Gastroesophageal sphincter (tissue), 4 donors: ENCODE data around the gene LETM1. TPM values are rescaled to one million over a fixed set of nuclear protein-coding genes. Genes with fewer than 3 reads are reported as not detected.
"Not testable (repeated sequence)": the region's sequence is repeated elsewhere in the genome, so short reads cannot be mapped to it uniquely, and the experiment has no call there.

ENCODE experiments used
- ATAC-seq: fragments of 150-250 bp; one replicate; pipeline ENCODE4 v1.9.1; 2016; ENCODE audit warnings: mild to moderate bottlenecking, moderate library complexity
- H3K27ac ChIP-seq, 4 donors: fragments of 200-600 bp; sonication (generic) in 3 of 4; 1 replicate in 3 of 4; 2 replicates in 1 of 4; pipeline ENCODE4 v1.5.1; 2016 to 2019
- H3K27me3 ChIP-seq: fragments of 200-600 bp; sonication (generic); one replicate; pipeline ENCODE4 v1.5.1; 2019
- H3K36me3 ChIP-seq, 2 donors: fragments of 200-600 bp; sonication (generic); one replicate each; pipeline ENCODE4 v1.5.1; 2019; ENCODE audit warnings: control low read depth in 1 of 2
- H3K4me1 ChIP-seq, 3 donors: fragments of 200-600 bp; sonication (generic); 1 replicate in 2 of 3; 2 replicates in 1 of 3; pipeline ENCODE4 v1.5.1; 2016 to 2019; ENCODE audit warnings: control low read depth in 2 of 3
- H3K4me3 ChIP-seq, 2 donors: fragments of 200-600 bp; sonication (generic); one replicate each; pipeline ENCODE4 v1.5.1; 2019; ENCODE audit warnings: mild to moderate bottlenecking in 1 of 2, moderate library complexity in 1 of 2
- H3K9me3 ChIP-seq, 3 donors: fragments of 200-600 bp; sonication (generic); one replicate each; pipeline ENCODE4 v1.5.1; 2017 to 2019; ENCODE audit warnings: control low read depth in 2 of 3
- CTCF ChIP-seq, 4 experiments: fragments of 200-600 bp in 2 of 4; fragments of 450-650 bp in 2 of 4; sonication (generic) in 1 of 4; IDR thresholded peaks; one replicate each; pipeline ENCODE4 v1.5.1; 2017 to 2019; ENCODE audit warnings: antibody characterized with exemption in 4 of 4, mild to moderate bottlenecking in 2 of 4, moderate library complexity in 2 of 4
- EP300 ChIP-seq: sonication (generic); formaldehyde crosslinking; IDR thresholded peaks from one replicate; pipeline ENCODE4 v1.6.1; 2017; ENCODE audit warnings: antibody characterized with exemption, mild to moderate bottlenecking
- POLR2A ChIP-seq, 2 donors: fragments of 450-650 bp; IDR thresholded peaks; one replicate each; pipeline ENCODE4 v1.6.1; 2017; ENCODE audit warnings: antibody characterized with exemption in 2 of 2, mild to moderate bottlenecking in 2 of 2, moderate library complexity in 1 of 2
- POLR2AphosphoS5 ChIP-seq: sonication (generic); formaldehyde crosslinking; IDR thresholded peaks from one replicate; pipeline ENCODE4 v1.6.1; 2017; ENCODE audit warnings: antibody characterized with exemption
- WGBS, 2 donors: methylation state at CpG; one replicate each; pipeline ENCODE4 v1.1.5; 2018; ENCODE audit warnings: low coverage in 1 of 2; 5-methylcytosine and 5-hydroxymethylcytosine counted together
- total RNA-seq, 4 donors: library from RNA; depleted of rRNA; stranded (reverse); fragments of >200 nt; gene quantifications; one replicate each; pipeline ENCODE4 v1.1.0, GENCODE V29; 2016

LETM1 gene
- total RNA-seq, 4 donors from 2014 or later: 24.0 to 29.2 (median 26.9) TPM

GRCh38 chr4:1836650-1837049 is 19.3 kb downstream of the LETM1 start:
- Histone ChIP-seq H3K27me3 (no peaks in the 10 kb centered on the region), H3K4me1 (peaks cover 0 to under 1% (median 0%) of the 10 kb centered on the region in 3 donors), H3K36me3 (peaks cover 0 to 100% of the 10 kb centered on the region in 2 donors), H3K4me3 (no peak overlapping the region), H3K9me3 (no peaks in the 10 kb centered on the region), H3K27ac (no peak overlapping the region)
- no peak for TF ChIP-seq POLR2A (IDR thresholded peaks at IDR 0.05)
- no peak for TF ChIP-seq EP300
- no peak for TF ChIP-seq CTCF (IDR thresholded peaks at IDR 0.05)
- TF ChIP-seq POLR2AphosphoS5: no peak
- 60 to 88% methylated on average over 1 of the region's 7 CpGs for WGBS, 2 donors
- ATAC-seq: no peak

GRCh38 chr4:1835836-1836235 is 20.1 kb downstream of the LETM1 start:
- H3K27me3 ChIP-seq: not testable (repeated sequence)
- WGBS, 2 donors: 75 to 100% methylated on average over 2 of the region's 8 CpGs
- peaks cover 0 to 100% of the 10 kb centered on the region in 2 donors for H3K36me3 ChIP-seq

GRCh38 chr4:1834047-1834775 is 21.7 kb downstream of the LETM1 start:
- Histone ChIP-seq H3K27ac (no peak overlapping the region), H3K27me3 (no peaks in the 10 kb centered on the region), H3K4me1 (no peaks in the 10 kb centered on the region), H3K36me3 (peaks cover 0 to 96% of the 10 kb centered on the region in 2 donors), H3K4me3 (no peak overlapping the region), H3K9me3 (no peaks in the 10 kb centered on the region)
- no peak for ATAC-seq
- no peak for TF ChIP-seq CTCF (IDR thresholded peaks at IDR 0.05)
- no peak for TF ChIP-seq POLR2A (IDR thresholded peaks at IDR 0.05)
- TF ChIP-seq POLR2AphosphoS5: no peak
- TF ChIP-seq EP300: no peak
- WGBS, 2 donors: 93% methylated on average over 3 of the region's 21 CpGs; no CpG with 5 or more reads in 1 of the 2 donors

More at GRCh38 chr4:1835836-1836235, 20.1 kb downstream of the LETM1 start:
- ATAC-seq, H3K4me1 ChIP-seq, H3K27ac ChIP-seq, H3K9me3 ChIP-seq, H3K4me3 ChIP-seq: not testable (repeated sequence)

- TF ChIP-seq EP300 (no peak), CTCF (IDR thresholded peaks at IDR 0.05) (no peak), POLR2AphosphoS5 (no peak)
- no peaks in the 10 kb centered on the region for H3K27me3 ChIP-seq
- H3K4me1 ChIP-seq: no peaks in the 10 kb centered on the region
- no peak overlapping the region for H3K4me3 ChIP-seq
- no peak for ATAC-seq
- no peaks in the 10 kb centered on the region for H3K9me3 ChIP-seq
- no CpG with 5 or more reads among the region's 14 CpGs for WGBS, 2 donors
- no peak overlapping the region for H3K27ac ChIP-seq
- peaks cover 0 to 89% of the 10 kb centered on the region in 2 donors for H3K36me3 ChIP-seq
These were observed 22.5 kb downstream of the LETM1 start for GRCh38 chr4:1833307-1834046.

- H3K4me3 ChIP-seq: no peak overlapping the region
- WGBS, 2 donors: 87 to 90% methylated on average over 8 to 13 of the region's 18 CpGs
- no peaks in the 10 kb centered on the region for H3K9me3 ChIP-seq
- H3K36me3 ChIP-seq: peaks cover 0 to 81% of the 10 kb centered on the region in 2 donors
- H3K4me1 ChIP-seq: no peaks in the 10 kb centered on the region
- TF ChIP-seq POLR2A (IDR thresholded peaks at IDR 0.05) (no peak), EP300 (no peak), POLR2AphosphoS5 (no peak), CTCF (IDR thresholded peaks at IDR 0.05) (no peak)
- no peak overlapping the region for H3K27ac ChIP-seq
- ATAC-seq: no peak
- no peaks in the 10 kb centered on the region for H3K27me3 ChIP-seq
These were observed 23.3 kb downstream of the LETM1 start for GRCh38 chr4:1832690-1833089.
